Osteoblast (primary cell): ENCODE measurements around the gene PDCD7. TPM values are rescaled to one million over a fixed set of nuclear protein-coding genes. Genes with fewer than 3 reads are reported as not detected.

Experiments used
- DNase-seq: peaks from one replicate; pipeline ENCODE4 v3.0.0; 2011; ENCODE audit warnings: low spot score, mixed read lengths; ENCODE audit not compliant: insufficient read length; ENCODE audit errors: missing footprints
- H2AFZ ChIP-seq: 2 replicates; pipeline ENCODE4 v1.6.0; 2011; ENCODE audit warnings: mild to moderate bottlenecking, low read length
- H3K27ac ChIP-seq: 2 replicates; pipeline ENCODE4 v1.5.1; 2011; ENCODE audit warnings: mild to moderate bottlenecking, low read depth, low read length, moderate library complexity
- H3K27me3 ChIP-seq: 2 replicates; pipeline ENCODE4 v1.6.0; 2012; ENCODE audit warnings: mild to moderate bottlenecking, control low read depth, inconsistent platforms, low read length, moderate library complexity; ENCODE audit not compliant: insufficient read depth
- H3K36me3 ChIP-seq: 2 replicates; pipeline ENCODE4 v1.5.1; 2011; ENCODE audit warnings: mild to moderate bottlenecking, low read length, control low read depth, moderate library complexity; ENCODE audit not compliant: insufficient read depth
- H3K4me1 ChIP-seq: 2 replicates; pipeline ENCODE4 v1.5.1; 2011; ENCODE audit warnings: mild to moderate bottlenecking, low read length, control low read depth, moderate library complexity; ENCODE audit not compliant: insufficient read depth
- H3K4me2 ChIP-seq: 2 replicates; pipeline ENCODE4 v1.6.0; 2011; ENCODE audit warnings: mild to moderate bottlenecking, low read length; ENCODE audit not compliant: insufficient read depth
- H3K4me3 ChIP-seq: fragments of 200-600 bp; sonication (generic); 3 replicates; pipeline ENCODE4 v1.5.1; 2012; ENCODE audit warnings: mild to moderate bottlenecking, low read length, inconsistent platforms; ENCODE audit not compliant: insufficient read depth
- H3K79me2 ChIP-seq: 2 replicates; pipeline ENCODE4 v1.6.0; 2012; ENCODE audit warnings: mild to moderate bottlenecking, low read length, control low read depth, inconsistent platforms; ENCODE audit not compliant: insufficient read depth
- H3K9me3 ChIP-seq: 2 replicates; pipeline ENCODE4 v1.5.1; 2011; ENCODE audit warnings: low read depth, low read length, control low read depth
- H4K20me1 ChIP-seq: 2 replicates; pipeline ENCODE4 v1.6.0; 2012; ENCODE audit warnings: mild to moderate bottlenecking, low read length, control low read depth; ENCODE audit not compliant: insufficient read depth
- total RNA-seq: library from RNA; depleted of rRNA; stranded (reverse); fragments of >200 nt; gene quantifications from 2 replicates; pipeline ENCODE4 v1.2.3, GENCODE V29; 2012
- TF ChIP-seq, protein P1 (sequence below): IDR thresholded peaks from 2 replicates; pipeline ENCODE4 v1.5.1; 2011; ENCODE audit warnings: mild to moderate bottlenecking, low read depth, low read length, moderate library complexity; ENCODE audit errors: extremely low read depth

Gene PDCD7
- total RNA-seq, 1 donor: 19.5 TPM

DNA sequence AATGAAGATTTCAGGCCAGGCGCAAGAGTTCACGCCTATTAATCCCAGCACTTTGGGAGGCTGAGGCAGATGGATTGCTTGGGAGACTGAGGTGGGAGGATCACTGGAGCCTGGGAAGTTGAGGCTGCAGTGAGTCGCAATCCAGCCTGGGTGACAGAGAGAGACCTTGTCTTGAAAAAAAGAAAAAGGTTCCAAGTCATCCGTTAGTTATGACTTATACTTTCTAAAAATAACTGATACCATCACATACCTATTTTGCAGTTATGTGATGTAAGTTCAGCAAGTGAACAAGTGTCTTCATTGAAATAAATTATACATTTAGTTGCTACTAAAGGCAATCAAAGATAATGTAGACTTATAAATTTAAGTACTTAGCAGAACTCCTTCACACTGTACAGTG lies 29.4 kb upstream of the PDCD7 start:
- H3K4me2 ChIP-seq: no peak overlapping the region
- no peak overlapping the region for H3K4me3 ChIP-seq
- H3K9me3 ChIP-seq: no peaks in the 10 kb centered on the region
- peaks cover 33% of the 10 kb centered on the region for H3K79me2 ChIP-seq
- H3K4me1 ChIP-seq: no peaks in the 10 kb centered on the region
- H3K27me3 ChIP-seq: no peaks in the 10 kb centered on the region
- DNase-seq: no peak
- TF ChIP-seq, protein P1, sequence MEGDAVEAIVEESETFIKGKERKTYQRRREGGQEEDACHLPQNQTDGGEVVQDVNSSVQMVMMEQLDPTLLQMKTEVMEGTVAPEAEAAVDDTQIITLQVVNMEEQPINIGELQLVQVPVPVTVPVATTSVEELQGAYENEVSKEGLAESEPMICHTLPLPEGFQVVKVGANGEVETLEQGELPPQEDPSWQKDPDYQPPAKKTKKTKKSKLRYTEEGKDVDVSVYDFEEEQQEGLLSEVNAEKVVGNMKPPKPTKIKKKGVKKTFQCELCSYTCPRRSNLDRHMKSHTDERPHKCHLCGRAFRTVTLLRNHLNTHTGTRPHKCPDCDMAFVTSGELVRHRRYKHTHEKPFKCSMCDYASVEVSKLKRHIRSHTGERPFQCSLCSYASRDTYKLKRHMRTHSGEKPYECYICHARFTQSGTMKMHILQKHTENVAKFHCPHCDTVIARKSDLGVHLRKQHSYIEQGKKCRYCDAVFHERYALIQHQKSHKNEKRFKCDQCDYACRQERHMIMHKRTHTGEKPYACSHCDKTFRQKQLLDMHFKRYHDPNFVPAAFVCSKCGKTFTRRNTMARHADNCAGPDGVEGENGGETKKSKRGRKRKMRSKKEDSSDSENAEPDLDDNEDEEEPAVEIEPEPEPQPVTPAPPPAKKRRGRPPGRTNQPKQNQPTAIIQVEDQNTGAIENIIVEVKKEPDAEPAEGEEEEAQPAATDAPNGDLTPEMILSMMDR: no peak
- H4K20me1 ChIP-seq: peaks cover 3% of the 10 kb centered on the region
- no peak overlapping the region for H2AFZ ChIP-seq
- peak overlapping the region; percentile 19 for H3K27ac ChIP-seq
- H3K36me3 ChIP-seq: peaks cover 48% of the 10 kb centered on the region

DNA sequence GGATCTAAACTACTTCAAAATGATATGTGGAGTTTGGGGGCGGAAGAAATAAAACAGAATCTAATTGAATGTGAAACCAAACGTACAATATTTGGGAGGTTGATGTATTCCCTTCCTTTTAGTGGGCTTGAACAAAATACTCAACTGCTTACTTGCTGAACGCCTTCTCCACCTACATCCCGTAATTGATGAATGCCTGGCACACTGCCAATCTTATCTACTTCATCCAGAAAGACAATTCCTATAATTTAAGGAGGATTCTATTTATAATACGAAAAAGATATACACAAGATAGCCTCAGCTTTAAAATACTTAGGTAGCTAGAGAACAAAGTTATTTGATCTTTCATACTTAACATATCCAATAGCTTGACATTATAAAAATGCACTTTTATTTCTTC lies 23.1 kb upstream of the PDCD7 start:
- TF ChIP-seq, protein P1: no peak
- H3K4me1 ChIP-seq: no peaks in the 10 kb centered on the region
- no peak overlapping the region for H3K27ac ChIP-seq
- no peak overlapping the region for H3K4me2 ChIP-seq
- no peaks in the 10 kb centered on the region for H3K9me3 ChIP-seq
- H2AFZ ChIP-seq: no peak overlapping the region
- DNase-seq: no peak
- no peaks in the 10 kb centered on the region for H4K20me1 ChIP-seq
- H3K36me3 ChIP-seq: peaks cover 74% of the 10 kb centered on the region
- peaks cover 5% of the 10 kb centered on the region for H3K79me2 ChIP-seq
- no peaks in the 10 kb centered on the region for H3K27me3 ChIP-seq
- no peak overlapping the region for H3K4me3 ChIP-seq

DNA sequence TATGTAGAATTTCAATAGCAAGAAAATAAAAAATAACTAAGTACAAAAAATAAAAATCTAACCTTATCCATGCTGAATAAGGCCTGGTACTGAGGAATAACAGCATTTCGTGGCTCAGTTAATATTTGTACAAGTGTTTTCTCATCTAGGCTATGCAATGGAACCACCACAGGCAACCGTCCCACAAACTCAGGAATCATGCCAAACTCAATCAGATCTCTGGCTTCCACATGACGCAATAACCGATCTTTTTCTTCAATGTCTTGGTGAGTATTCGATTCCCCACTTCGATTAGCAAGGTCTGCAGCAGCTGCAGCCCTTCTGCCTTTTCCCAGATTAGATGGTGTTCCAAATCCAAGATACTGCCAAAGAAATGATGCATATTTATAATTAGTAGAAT lies 21.1 kb upstream of the PDCD7 start:
- no peak for DNase-seq
- Histone ChIP-seq H2AFZ (no peak overlapping the region), H3K27me3 (no peaks in the 10 kb centered on the region), H3K4me1 (no peaks in the 10 kb centered on the region), H3K4me3 (no peak overlapping the region), H3K9me3 (no peaks in the 10 kb centered on the region), H3K36me3 (peaks cover 70% of the 10 kb centered on the region), H3K79me2 (no peaks in the 10 kb centered on the region), H3K27ac (no peak overlapping the region), H3K4me2 (no peak overlapping the region), H4K20me1 (no peaks in the 10 kb centered on the region)
- TF ChIP-seq, protein P1: no peak

DNA sequence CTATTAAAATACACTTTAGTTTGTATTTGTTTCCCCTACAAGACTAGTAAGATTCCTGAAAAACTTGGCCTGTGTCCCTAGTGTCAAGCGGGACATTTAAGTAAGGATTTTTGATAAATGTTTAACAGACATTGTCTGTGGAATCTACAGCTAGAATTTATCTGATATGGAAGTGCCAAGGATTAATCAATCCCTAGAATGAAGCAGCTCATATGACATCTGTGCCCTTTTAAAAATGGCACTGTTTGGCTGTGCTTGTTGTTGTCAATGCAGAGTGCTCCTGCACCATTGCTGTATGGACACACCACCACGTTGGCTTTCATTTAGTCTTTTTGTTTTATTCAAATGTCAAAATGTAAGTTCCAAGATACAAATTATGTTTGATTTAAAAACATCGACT lies 14.3 kb upstream of the PDCD7 start:
- DNase-seq: peak; percentile 47
- H3K9me3 ChIP-seq: no peaks in the 10 kb centered on the region
- TF ChIP-seq, protein P1: no peak

More for the DNA sequence above, 14.3 kb upstream of the PDCD7 start:
- Histone ChIP-seq H3K36me3 (peaks cover 22% of the 10 kb centered on the region), H4K20me1 (no peaks in the 10 kb centered on the region), H3K4me3 (no peak overlapping the region), H2AFZ (no peak overlapping the region), H3K4me1 (no peaks in the 10 kb centered on the region), H3K27me3 (no peaks in the 10 kb centered on the region), H3K79me2 (no peaks in the 10 kb centered on the region), H3K4me2 (no peak overlapping the region), H3K27ac (no peak overlapping the region)
